Right hindlimb (tissue), 1 donor: Measurements from ENCODE around the gene KIAA0930.
A peak's percentile ranks its signal among the peaks of the same experiment; 100 is the strongest.

ENCODE experiments used
- DNase-seq: peaks from one replicate; pipeline ENCODE4 v3.0.0-alpha.2; 2018

KIAA0930 gene

DNA sequence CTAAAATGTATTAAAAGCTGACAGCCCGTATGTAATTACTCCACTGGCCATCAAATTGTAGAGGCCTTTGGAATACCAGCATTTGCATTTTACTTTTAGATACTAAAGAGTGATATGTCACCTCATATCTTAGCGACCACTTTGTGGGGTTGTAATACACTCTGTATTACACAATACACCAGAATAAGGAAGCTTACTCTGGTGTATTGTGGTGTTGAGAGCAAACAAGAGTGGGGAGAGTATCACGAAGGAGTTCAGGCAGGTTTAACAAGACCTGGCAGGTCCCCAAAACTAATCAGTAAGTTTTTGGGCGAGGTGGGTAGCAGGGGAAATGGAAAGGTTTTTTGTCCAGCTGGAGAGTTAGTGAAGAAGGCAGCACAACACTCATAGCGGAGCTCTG is 73.8 kb downstream of the KIAA0930 start:
- no peak for DNase-seq

DNA sequence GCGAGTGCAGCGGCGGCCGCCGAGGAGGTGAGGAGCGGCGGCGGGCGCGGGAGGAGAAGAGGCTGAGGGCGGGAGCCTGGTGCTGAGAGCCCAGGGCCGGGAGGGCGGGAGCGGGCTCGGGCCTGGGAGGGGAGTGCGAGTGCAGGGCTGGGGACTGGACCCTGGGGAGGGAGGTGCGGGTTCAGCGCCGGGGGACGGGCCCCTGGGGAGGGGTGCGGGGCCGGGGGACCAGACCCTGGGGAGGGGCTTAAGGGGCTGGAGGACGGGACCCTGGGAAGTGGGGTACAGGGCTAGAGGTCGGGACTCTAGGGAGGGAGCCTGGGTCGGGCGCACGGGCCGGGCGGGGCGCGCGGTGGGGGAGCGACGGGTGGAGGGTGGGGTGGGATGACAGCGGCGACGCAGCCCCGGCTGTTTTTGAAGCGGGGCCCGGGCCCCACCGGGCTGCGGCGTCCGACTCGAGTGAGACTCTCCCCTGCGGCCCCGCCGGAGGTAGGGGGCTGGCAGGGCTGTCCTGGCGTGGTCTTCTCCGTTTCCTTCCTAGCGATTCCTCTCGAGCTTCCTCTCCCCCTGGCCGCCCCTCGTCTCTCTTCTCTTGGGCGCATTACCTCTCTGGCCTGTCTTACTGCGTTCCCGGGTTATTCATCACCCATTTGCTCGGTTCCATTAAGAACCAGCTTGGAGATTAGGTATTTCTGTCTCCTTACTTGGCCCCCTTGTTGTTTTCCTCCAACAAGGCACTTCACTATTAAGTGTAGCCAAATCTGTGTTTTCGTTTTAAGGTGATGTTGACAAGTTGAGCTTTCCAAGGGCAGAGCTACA is 76.2 kb downstream of the KIAA0930 start:
- DNase-seq: peak; percentile 61

DNA sequence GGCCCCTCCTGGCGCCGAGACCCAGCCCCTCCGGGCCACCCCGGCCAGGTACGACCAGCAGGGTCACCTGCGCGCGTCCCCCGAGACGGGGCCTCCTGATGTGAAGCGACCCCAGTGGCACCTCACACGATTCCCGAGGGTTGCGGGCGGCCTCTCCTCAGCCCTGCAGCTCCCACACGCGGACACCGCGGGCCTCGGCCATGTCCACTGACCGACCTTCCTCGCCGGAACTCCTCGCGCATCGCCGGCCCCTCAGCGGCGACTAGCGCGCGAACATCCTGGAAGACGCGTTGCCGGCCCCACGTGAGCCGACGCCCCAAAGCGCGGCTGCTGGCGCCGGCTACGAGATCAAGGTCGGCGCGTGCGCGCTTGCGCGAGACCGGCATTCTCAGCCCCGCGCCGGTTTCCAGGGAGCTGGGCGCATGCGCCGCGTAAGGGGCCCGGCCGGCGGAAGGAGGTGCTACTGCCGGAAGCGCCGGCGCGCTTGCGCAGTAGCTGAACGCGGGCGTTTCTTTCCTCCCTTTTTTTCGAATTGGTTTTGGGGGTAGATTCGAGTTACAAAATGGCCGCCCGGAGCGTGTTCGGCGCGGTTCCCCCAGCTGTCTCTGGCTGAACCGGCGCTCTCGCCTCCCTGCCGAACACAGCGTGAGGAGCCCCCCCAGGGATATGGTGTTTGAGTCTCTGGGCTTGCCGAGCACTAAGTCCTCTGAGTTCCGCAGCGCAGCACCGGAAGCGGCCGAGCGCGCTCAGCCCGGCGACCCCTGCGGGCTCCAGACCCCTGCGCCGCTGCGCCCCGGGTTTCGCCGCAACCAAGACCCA is 77.0 kb downstream of the KIAA0930 start, which contains the start of gene NUP50:
TSS of gene NUP50 (plus strand) at position 475 of the 819 bp plus-strand sequence. CDS start 4,253 bp downstream, outside the sequence.
- DNase-seq: peak; percentile 96

DNA sequence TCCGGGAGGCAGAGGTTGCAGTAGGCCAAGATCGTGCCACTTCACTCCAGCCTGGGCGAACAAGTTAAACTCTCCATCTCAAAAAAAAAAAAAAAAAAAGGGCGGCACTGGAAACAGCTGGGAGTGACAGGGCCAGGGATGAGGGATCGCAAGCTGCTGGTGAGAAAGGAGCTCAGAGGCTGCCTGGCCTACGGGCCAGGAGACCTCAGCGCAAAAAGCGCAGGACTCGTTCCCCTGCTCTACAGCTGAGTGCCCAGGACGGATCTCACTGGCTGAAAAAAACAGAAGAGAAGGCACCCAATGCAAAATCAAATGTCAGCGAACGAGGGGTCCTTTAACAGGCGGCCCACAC is 77.6 kb downstream of the KIAA0930 start:
- peak; percentile 44 for DNase-seq

DNA sequence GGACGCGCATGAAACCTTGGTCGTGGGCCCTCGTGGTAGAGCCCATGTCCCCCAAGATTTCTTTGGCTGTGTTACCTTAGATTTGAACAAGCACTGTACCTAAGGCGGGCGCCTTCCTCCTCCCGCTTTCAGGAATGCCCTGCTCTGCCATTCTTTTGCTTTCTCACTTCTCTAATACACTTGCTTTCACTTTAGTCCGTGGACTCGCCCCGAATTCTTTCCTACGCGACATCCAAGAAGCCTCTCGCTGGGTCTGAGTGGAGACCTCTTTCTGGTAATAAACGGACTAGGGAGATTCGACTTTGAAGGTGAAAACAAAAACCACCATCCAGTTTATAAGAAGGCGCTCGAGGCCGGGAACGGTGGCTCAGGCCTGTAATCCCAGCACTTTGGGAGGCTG is 78.2 kb downstream of the KIAA0930 start:
- no peak for DNase-seq

DNA sequence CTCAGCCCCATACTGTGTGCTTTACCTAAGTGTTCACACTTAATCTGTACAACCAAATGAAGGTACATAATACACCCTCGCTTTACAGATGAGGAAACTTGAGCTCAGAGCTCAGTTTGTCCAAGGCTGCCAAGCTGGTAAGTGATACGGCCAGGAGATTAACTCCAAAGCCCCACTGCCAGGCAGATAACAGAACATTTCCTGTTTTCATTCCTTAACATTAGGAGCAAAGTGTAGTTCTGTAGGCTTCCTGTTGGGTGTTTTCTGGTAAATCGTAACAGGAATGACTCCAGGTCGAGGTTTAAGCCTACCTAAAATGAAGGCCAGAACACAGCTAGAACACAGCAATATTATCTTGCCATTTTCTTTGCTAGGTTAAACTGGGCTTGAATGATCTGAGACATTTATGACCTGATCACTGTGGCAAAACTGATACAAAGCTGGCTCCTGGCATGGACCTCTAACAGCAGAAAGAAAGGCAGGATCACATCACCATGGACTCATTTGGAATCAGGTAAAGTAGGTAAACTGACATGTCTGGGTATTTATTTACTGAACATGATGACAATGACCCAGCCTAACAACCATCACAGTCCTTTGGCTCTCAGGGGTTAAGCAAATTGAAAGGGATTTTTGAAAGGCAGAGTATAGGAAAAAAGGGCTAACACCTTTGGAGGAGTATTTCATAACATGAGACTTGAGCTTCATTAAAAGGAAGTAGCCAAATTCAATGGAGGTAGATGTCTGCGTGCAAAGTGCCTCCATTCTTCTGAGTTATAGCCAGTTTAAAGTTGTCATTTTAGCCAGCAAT is 80.8 kb downstream of the KIAA0930 start:
- no peak for DNase-seq

DNA sequence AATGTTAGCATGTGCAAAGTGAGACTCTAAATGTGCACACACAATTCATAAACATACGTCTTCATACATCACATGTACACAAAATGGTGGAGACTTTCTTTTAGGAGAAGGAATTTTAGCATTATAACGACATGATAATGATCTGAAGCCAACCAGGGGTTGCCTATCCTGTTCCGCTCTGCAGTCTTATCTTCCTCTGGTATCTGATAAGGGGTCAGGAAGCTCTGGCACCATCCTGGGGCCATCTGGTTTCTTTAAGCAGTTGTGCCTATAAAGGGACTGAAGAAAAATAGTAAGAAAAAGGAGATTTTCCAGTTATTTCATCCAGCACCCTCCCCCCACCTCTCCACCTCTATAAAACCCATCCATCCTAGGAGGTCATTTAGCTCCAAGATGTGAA is 82.8 kb downstream of the KIAA0930 start:
- DNase-seq: no peak

DNA sequence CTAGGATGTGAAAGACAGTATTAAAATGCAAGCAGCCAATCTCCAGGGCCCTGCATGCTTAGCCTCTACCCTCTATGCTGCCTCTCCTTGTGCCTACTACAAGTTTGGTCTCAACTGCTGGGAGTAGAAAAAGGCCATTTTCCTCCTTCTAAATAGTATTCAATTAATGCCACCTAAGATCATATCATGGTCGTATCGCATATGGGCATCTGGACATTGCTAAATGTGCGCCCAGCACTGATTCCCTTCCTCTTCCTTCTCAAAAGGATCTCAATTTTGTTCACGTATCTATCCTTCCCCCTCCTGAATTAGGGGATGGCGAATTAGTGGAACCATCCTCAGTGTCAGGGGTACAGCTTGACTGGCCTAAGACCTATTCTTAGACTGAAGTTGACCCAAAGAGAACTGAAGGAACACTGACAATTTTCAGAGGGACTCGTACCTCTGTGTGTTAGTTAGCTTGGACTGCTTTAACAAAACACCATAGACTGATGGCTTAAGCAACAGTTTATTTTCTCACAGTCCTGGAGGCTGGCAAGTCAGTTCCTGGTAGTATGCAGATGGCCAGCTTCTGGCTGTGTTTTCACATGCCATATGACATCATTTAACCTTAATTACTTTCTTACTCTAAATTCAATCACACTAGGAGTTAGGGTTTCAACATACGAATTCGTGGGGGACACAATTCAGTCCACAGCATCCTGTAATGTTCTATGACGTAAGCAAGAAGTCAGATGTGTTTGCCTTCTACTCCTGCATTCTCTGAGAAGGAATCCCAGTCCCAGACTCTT is 85.4 kb downstream of the KIAA0930 start:
- DNase-seq: no peak

DNA sequence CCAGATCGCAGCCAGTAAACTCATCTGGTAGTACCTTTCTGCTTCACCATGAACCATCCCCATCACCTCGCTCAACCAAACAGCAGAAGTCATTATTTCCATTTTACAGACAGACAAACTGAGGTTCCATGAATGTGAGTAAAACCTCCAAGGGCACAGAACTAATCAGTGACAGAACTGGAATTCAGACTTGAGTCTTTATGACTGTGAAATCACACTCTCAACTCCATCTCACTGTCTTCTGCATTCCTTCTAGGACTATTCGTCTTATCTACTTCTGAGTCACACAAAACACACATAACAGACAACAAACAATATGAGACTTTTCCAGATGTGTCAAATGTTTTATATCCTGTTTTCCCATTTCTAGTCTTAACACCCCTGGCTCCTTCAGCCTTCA is 86.3 kb downstream of the KIAA0930 start:
- no peak for DNase-seq

DNA sequence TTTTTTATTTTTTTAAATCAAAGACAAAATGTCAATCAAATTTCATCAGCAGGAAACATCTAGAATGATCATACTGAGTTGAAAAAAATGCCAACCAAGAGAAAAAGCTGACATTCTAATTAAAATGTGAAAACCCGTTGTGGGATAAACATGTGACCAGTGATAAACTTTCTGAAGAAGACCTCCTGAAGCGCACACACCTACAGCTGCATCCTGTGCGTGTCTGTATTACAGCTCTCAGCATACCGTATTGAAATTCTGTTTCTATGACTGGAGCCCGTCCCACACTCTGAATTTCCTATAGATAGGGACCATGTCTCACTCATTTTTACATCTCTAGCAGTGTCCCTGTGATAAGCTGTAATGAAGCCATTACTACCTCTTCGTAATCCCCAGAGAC is 89.2 kb downstream of the KIAA0930 start:
- no peak for DNase-seq

DNA sequence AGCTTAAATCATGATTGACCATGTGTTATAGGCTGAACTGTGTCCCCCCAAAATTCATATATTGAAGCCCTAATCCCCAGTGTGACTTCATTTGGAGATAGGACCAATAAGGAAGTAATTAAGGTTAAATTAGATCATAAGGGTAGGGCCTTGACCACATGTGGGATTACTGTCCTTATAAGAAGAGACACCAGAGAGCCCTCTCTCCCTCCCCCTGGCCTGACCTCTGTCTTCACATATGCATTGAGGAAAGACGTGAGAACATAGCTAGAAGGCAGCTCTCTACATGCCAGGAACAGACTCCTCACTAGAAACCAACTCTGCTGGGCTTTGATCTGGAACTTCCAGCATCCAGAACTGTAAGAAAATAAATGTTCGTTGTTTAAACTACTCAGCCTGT is 90.6 kb downstream of the KIAA0930 start:
- DNase-seq: no peak

DNA sequence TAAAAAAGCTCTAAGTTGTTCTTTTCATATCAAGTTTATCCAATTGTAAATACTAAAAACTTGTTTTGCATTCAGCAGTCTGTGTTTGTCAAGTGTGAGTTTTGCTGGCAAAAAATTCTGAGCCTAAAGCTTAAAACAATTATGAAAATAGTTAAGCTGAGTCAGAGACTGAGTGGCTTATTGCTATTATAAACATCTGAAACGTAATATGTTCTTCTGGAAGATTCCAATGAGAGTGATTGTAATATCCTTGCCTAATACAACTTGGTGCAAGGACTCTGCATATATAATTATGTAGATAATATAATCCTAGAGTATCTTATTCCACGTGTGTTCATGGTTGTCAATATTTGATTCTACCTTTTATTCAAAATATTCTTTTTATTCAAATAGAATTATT is 91.0 kb downstream of the KIAA0930 start:
- no peak for DNase-seq

DNA sequence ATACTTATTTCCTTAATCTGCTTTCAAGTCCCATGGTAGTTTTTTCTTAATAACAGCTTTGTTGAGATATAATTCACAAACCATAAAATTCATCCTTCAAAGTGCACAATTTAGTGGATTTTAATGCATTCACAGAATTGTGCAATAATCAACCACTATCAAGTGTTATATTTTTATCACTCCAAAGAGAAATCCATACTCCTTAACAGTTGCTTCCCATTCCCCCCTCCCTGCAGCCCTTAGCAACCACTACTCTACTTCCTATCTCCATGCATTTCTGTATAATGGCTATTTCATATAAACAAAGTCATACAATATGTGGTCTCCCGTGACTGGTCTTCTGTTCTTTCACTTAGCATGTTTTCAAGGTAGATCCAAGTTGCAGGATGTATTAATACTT is 95.8 kb downstream of the KIAA0930 start:
- DNase-seq: no peak

DNA sequence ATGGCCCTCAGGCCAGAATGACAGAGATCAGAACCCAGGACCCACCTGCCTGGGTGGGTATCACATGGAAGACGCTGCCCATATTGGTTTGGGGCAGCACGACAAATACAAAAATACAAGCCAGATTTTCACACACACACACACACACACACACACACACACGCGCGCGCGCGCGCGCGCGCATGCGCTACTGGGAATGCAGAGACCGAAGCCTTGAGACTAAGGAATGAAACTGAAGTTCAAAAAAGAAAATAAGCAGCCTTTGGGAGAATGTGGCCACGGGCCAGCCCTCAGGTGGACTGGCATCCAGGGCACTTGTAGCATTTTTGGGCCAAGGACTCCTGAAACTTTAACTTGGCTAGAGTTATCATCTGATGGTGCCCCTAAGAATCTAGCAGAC is 98.3 kb downstream of the KIAA0930 start:
- DNase-seq: no peak
